Activated CD4-positive, alpha-beta T cell treated with anti-CD3 and anti-CD28 coated beads for 24 hours (primary cell): Measurements from ENCODE around the gene RABIF.
"Not testable (repeated sequence)": the region's sequence is repeated elsewhere in the genome, so short reads cannot be mapped to it uniquely, and the experiment has no call there.

Experiments used
- DNase-seq, 2 donors: peaks; one replicate each; pipeline ENCODE4 v3.0.0-alpha.2; 2020; ENCODE audit warnings: low read depth in 2 of 2

RABIF gene

GRCh38 chr1:202888531-202889360 lies at the start of gene RABIF:
TSS of gene RABIF (minus strand) at chr1:202889149. CDS start at chr1:202889098, 51 bp downstream.
- peak; percentile 94 to 95 for DNase-seq

- no peak for DNase-seq
Observed at GRCh38 chr1:202938287-202938925, 49.5 kb upstream of the RABIF start.

- DNase-seq: not testable (repeated sequence)
Observed at GRCh38 chr1:202936409-202936808, 47.5 kb upstream of the RABIF start.

- no peak for DNase-seq
Observed at GRCh38 chr1:202935844-202936243, 46.9 kb upstream of the RABIF start.

- no peak for DNase-seq
Observed at GRCh38 chr1:202934755-202935154, 45.8 kb upstream of the RABIF start.

- no peak for DNase-seq
Observed at GRCh38 chr1:202932476-202932875, 43.5 kb upstream of the RABIF start.

GRCh38 chr1:202926581-202927491 lies 37.9 kb upstream of the RABIF start, which contains the start of gene KLHL12:
TSS of gene KLHL12 (minus strand) at chr1:202927234. CDS start at chr1:202925162, 2,072 bp downstream.
- DNase-seq: peak; percentile 90 to 92

- DNase-seq: no peak
Observed at GRCh38 chr1:202923533-202923932, 34.6 kb upstream of the RABIF start.

- DNase-seq: no peak
Observed at GRCh38 chr1:202919615-202920014, 30.7 kb upstream of the RABIF start.

GRCh38 chr1:202915146-202915545 lies 26.2 kb upstream of the RABIF start:
- no peak for DNase-seq

GRCh38 chr1:202912476-202912875 lies 23.5 kb upstream of the RABIF start:
- DNase-seq: not testable (repeated sequence)

- DNase-seq: no peak
Observed at GRCh38 chr1:202909494-202909893, 20.5 kb upstream of the RABIF start.

- no peak for DNase-seq
Observed at GRCh38 chr1:202908998-202909397, 20.0 kb upstream of the RABIF start.

- DNase-seq: no peak
Observed at GRCh38 chr1:202905331-202905730, 16.4 kb upstream of the RABIF start.

GRCh38 chr1:202903808-202904207 lies 14.9 kb upstream of the RABIF start:
- not testable (repeated sequence) for DNase-seq

- DNase-seq: no peak
Observed at GRCh38 chr1:202901555-202901954, 12.6 kb upstream of the RABIF start.

GRCh38 chr1:202892501-202892900 lies 3.6 kb upstream of the RABIF start:
- DNase-seq: no peak

GRCh38 chr1:202890392-202890791 lies 1.4 kb upstream of the RABIF start:
- DNase-seq: no peak

GRCh38 chr1:202888221-202888530 lies 773 bp downstream of the RABIF start:
- no peak for DNase-seq

GRCh38 chr1:202880961-202881460 lies 7.9 kb downstream of the RABIF start:
- DNase-seq: no peak

GRCh38 chr1:202880062-202880461 lies 8.9 kb downstream of the RABIF start:
- DNase-seq: no peak

GRCh38 chr1:202879128-202879527 lies 9.8 kb downstream of the RABIF start:
- no peak for DNase-seq
